GM18505 (cell line): ENCODE results near the gene ISG15.

ENCODE experiments used
- ATAC-seq: cut with Tn5 transposase; IDR thresholded peaks from one replicate; pipeline ENCODE4 v1.9.1; 2021; ENCODE audit not compliant: unreplicated experiment
- POLR2A ChIP-seq: IDR thresholded peaks from 4 replicates; pipeline ENCODE4 v1.6.1; 2011; ENCODE audit warnings: borderline replicate concordance; ENCODE audit not compliant: insufficient read depth, insufficient read length; ENCODE audit errors: extremely low read depth

ISG15 gene

GRCh38 chr1:1061682-1062345, 48.5 kb downstream of the ISG15 start:
- no peak for ATAC-seq
- no peak for TF ChIP-seq POLR2A

GRCh38 chr1:1062348-1063163, 49.3 kb downstream of the ISG15 start:
- TF ChIP-seq POLR2A: no peak
- no peak for ATAC-seq

GRCh38 chr1:1063261-1063944, 50.1 kb downstream of the ISG15 start:
- ATAC-seq: peak; percentile 1
- TF ChIP-seq POLR2A: no peak
